Fibroblast of lung (primary cell): ENCODE results near the gene SLC38A10. TPM values are rescaled to one million over a fixed set of nuclear protein-coding genes. Genes with fewer than 3 reads are reported as not detected.
A peak's percentile ranks its signal among the peaks of the same experiment; 100 is the strongest.

Source experiments
- DNase-seq, 2 donors: peaks; one replicate each; pipeline versions ENCODE4 v3.0.0 to v3.0.0-alpha.2; 2010; ENCODE audit warnings: low read depth in 2 of 2
- H2AFZ ChIP-seq: 2 replicates; pipeline ENCODE4 v1.5.1; 2012; ENCODE audit warnings: low read length, control low read depth, inconsistent platforms
- H3K27ac ChIP-seq: 2 replicates; pipeline ENCODE4 v1.5.1; 2011; ENCODE audit warnings: low read length, control low read depth; ENCODE audit not compliant: insufficient read depth
- H3K27me3 ChIP-seq: 2 replicates; pipeline ENCODE4 v1.5.1; 2011; ENCODE audit warnings: mild to moderate bottlenecking, low read length; ENCODE audit not compliant: control insufficient read depth, insufficient read depth
- H3K36me3 ChIP-seq: 2 replicates; pipeline ENCODE4 v1.5.1; 2011; ENCODE audit warnings: low read length; ENCODE audit not compliant: control insufficient read depth, insufficient read depth
- H3K4me1 ChIP-seq: 2 replicates; pipeline ENCODE4 v1.5.1; 2011; ENCODE audit warnings: low read length; ENCODE audit not compliant: control insufficient read depth, insufficient read depth; ENCODE audit errors: extremely low read depth
- H3K4me2 ChIP-seq: 2 replicates; pipeline ENCODE4 v1.5.1; 2011; ENCODE audit warnings: low read length, control low read depth; ENCODE audit not compliant: insufficient read depth; ENCODE audit errors: extremely low read depth
- H3K4me3 ChIP-seq, 4 experiments: fragments of 200-600 bp in 1 of 4; sonication (generic) in 1 of 4; replicated peaks in 1 of 4; 2 replicates each; pipeline ENCODE4 v1.5.1; 2011 to 2016; ENCODE audit warnings: low read length in 4 of 4, low read depth in 3 of 4, mild to moderate bottlenecking in 3 of 4, control low read depth in 2 of 4, inconsistent platforms in 1 of 4, mixed read lengths in 1 of 4; ENCODE audit not compliant: insufficient read depth in 1 of 4; ENCODE audit errors: control extremely low read depth in 1 of 4
- H3K79me2 ChIP-seq: 2 replicates; pipeline ENCODE4 v1.5.1; 2012; ENCODE audit warnings: mild to moderate bottlenecking, low read length, inconsistent platforms; ENCODE audit not compliant: control insufficient read depth, insufficient read depth
- H3K9ac ChIP-seq: 2 replicates; pipeline ENCODE4 v1.5.1; 2011; ENCODE audit warnings: mild to moderate bottlenecking, low read length, control low read depth; ENCODE audit not compliant: insufficient read depth
- H3K9me3 ChIP-seq: 2 replicates; pipeline ENCODE4 v1.5.1; 2012; ENCODE audit warnings: low read depth, low read length; ENCODE audit not compliant: control insufficient read depth, insufficient read depth
- H4K20me1 ChIP-seq: 2 replicates; pipeline ENCODE4 v1.5.1; 2011; ENCODE audit warnings: low read length; ENCODE audit not compliant: control insufficient read depth, insufficient read depth; ENCODE audit errors: extremely low read depth
- EZH2 ChIP-seq: IDR thresholded peaks from 2 replicates; pipeline ENCODE4 v1.5.1; 2012; ENCODE audit warnings: low read length, control low read depth, mild to moderate bottlenecking; ENCODE audit errors: missing control alignments
- polyA plus RNA-seq, 2 donors: library from polyadenylated mRNA; depleted of rRNA in 1 of 2; stranded (reverse) in 1 of 2; unstranded in 1 of 2; fragments of >200 nt; gene quantifications; 2 replicates each; pipeline ENCODE4 v1.2.1, GENCODE V29; 2011 to 2012; ENCODE audit warnings: missing spikeins in 1 of 2
- total RNA-seq: library from RNA; depleted of rRNA; stranded (reverse); fragments of >200 nt; gene quantifications from 2 replicates; pipeline ENCODE4 v1.2.1, GENCODE V29; 2014
- TF ChIP-seq, protein P1 (sequence below), 2 donors: IDR thresholded peaks in 1 of 2; conservative IDR thresholded peaks in 1 of 2; 1 replicate in 1 of 2; 2 replicates in 1 of 2; pipeline ENCODE4 v1.5.1; 2011 to 2012; ENCODE audit warnings: low read length in 2 of 2, control low read depth in 1 of 2, inconsistent platforms in 1 of 2, low read depth in 1 of 2, mild to moderate bottlenecking in 1 of 2

The SLC38A10 gene
- total and polyA plus RNA-seq, 2 donors (not counting 1 experiment from before 2014, with no cell fraction given) = 23.6 to 53.2 TPM

DNA sequence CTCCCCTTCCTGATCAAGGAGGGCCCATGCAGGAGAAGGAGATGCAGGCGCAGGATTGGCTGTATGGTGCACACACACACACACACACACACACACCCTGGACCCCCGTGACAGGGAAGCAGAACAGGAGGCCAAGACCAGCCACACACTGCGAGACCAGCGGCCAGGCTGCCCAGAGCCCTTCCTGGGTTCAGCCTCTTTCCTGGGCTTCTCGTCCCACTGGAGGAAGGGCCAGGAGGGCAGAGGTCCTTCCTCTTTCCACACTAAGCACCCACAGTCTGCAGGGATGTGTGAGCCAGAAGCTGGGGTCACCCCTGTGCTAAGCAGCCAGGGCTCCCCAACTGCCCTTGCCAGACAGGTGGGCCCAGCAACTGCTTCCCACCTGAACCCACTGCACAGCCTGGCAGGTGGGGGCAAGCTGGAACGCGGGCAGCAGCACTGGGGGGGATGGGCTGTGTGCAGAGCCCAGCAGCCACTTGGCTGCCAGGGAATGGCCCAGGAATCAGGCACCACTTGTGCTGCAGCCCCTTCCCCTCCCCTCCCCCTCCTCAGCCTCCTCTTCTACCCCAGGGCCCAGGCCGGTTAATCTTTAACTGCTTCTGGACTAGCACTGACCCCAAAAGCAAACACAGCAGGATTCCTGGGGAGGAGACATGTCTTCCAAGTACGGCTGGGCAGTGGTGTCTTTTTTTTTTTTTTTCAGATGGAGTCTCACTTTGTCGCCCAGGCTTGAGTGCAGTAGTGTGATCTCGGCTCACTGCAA, 44.6 kb upstream of the SLC38A10 start:
- TF ChIP-seq EZH2 = no peak
- TF ChIP-seq, protein P1, sequence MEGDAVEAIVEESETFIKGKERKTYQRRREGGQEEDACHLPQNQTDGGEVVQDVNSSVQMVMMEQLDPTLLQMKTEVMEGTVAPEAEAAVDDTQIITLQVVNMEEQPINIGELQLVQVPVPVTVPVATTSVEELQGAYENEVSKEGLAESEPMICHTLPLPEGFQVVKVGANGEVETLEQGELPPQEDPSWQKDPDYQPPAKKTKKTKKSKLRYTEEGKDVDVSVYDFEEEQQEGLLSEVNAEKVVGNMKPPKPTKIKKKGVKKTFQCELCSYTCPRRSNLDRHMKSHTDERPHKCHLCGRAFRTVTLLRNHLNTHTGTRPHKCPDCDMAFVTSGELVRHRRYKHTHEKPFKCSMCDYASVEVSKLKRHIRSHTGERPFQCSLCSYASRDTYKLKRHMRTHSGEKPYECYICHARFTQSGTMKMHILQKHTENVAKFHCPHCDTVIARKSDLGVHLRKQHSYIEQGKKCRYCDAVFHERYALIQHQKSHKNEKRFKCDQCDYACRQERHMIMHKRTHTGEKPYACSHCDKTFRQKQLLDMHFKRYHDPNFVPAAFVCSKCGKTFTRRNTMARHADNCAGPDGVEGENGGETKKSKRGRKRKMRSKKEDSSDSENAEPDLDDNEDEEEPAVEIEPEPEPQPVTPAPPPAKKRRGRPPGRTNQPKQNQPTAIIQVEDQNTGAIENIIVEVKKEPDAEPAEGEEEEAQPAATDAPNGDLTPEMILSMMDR (conservative IDR thresholded peaks at IDR 0.05 in 1 of 2, IDR thresholded peaks at IDR 0.05 in 1 of 2; ENCODE audit: low read depth in 1 of 2, low read length in 2 of 2) = no peak
- Histone ChIP-seq H3K36me3 (peaks cover 1% of the 10 kb centered on the region), H3K9me3 (no peaks in the 10 kb centered on the region), H3K4me2 (no peak overlapping the region), H3K4me1 (peaks cover 4% of the 10 kb centered on the region), H3K9ac (no peak overlapping the region), H3K27ac (no peak overlapping the region), H3K4me3 (no peak overlapping the region), H4K20me1 (no peaks in the 10 kb centered on the region), H2AFZ (no peak overlapping the region), H3K27me3 (peaks cover 5% of the 10 kb centered on the region), H3K79me2 (peaks cover 59% of the 10 kb centered on the region)
- no peak for DNase-seq

DNA sequence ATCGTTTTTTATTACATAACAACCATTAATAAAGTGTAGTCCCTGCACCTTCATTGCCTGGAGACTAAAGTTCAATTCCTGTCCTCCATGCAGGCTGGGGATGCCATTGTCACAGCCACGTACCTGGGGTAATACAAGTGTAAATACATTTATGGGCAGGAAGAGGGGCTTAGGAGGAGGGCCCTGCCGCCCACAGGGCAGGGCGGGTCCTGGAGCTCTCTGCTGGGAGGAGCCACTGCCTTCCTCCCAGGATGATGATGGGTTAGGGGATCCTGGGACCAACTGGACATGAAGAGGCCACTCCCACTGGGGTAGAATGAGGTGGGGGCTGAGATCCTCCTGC, 44.1 kb upstream of the SLC38A10 start:
- no peak overlapping the region for H3K4me2 ChIP-seq
- DNase-seq = no peak
- no peaks in the 10 kb centered on the region for H3K9me3 ChIP-seq
- no peak overlapping the region for H3K4me3 ChIP-seq
- peaks cover 1% of the 10 kb centered on the region for H3K36me3 ChIP-seq
- H3K79me2 ChIP-seq = peaks cover 54% of the 10 kb centered on the region
- peaks cover 5% of the 10 kb centered on the region for H3K27me3 ChIP-seq
- no peak overlapping the region for H2AFZ ChIP-seq
- H3K27ac ChIP-seq = no peak overlapping the region
- H3K9ac ChIP-seq = no peak overlapping the region
- TF ChIP-seq EZH2 = no peak
- no peaks in the 10 kb centered on the region for H4K20me1 ChIP-seq
- H3K4me1 ChIP-seq = peaks cover 4% of the 10 kb centered on the region

DNA sequence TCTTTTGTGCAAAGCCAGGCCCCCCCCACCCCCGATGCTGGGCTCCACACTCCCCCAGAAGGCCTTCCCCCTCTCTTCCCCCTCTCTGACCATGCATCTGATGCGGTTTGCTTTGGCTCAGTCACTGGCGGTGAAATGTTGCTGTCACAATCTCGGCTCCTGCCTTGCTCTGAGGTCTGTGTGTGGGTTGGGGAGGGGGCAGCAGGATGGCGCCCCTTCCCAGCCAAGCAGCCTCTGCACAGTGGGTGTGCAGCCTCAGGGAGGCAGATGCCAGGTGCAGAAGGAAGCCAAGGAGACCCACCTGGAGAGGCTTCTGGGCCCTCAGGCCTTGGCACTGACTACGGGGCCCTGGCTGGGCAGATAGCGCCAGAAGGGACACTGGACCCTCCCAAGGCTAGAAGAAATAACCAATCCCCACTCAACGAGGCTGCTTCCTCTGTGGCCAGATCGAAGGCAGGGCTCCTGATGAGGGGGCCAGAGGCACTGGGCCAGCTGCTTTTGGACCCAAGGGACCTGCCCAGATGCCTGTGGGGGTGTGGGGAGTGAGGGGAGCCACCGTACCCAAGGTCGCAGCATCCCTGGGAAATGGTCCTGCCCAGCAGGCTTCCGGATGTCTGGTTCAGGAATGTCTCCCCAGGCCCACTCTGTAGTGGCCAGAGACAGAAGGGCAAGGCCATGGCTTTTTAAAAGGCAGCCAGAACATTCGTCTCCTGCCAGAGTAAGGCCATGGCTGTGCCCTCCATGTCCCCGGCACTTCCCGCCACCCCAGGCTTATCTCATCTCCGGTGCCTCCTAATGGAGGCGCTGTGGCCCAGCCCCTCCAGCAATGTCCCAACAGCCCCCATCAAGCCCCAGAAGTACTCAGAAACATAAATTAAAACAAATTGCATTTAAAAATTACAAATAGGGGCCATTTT, 43.4 kb upstream of the SLC38A10 start:
- Histone ChIP-seq H3K4me2 (no peak overlapping the region), H3K79me2 (peaks cover 47% of the 10 kb centered on the region), H3K27ac (no peak overlapping the region)

More for the DNA sequence above, 43.4 kb upstream of the SLC38A10 start:
- Histone ChIP-seq H3K4me3 (no peak overlapping the region), H3K9me3 (no peaks in the 10 kb centered on the region), H2AFZ (no peak overlapping the region), H3K27me3 (peaks cover 9% of the 10 kb centered on the region), H3K36me3 (peaks cover 1% of the 10 kb centered on the region), H3K9ac (no peak overlapping the region), H4K20me1 (no peaks in the 10 kb centered on the region), H3K4me1 (peaks cover 4% of the 10 kb centered on the region)
- DNase-seq = peak in 1 of 2 donors; percentile 36
- TF ChIP-seq, protein P1 (conservative IDR thresholded peaks at IDR 0.05 in 1 of 2, IDR thresholded peaks at IDR 0.05 in 1 of 2; ENCODE audit: low read depth in 1 of 2, low read length in 2 of 2) = no peak
- TF ChIP-seq EZH2 = no peak
